Duodenal mucosa (tissue), 2 donors: Measurements from ENCODE around the gene C22orf15.

Source experiments
- H3K27ac ChIP-seq: one replicate; pipeline ENCODE4 v1.7.0; 2013; ENCODE audit warnings: low read depth, low read length
- H3K27me3 ChIP-seq, 2 donors: one replicate each; pipeline ENCODE4 v1.7.0; 2013; ENCODE audit warnings: low read length in 2 of 2, control low read depth in 1 of 2; ENCODE audit not compliant: insufficient read depth in 2 of 2, control insufficient read depth in 1 of 2
- H3K36me3 ChIP-seq, 2 donors: one replicate each; pipeline ENCODE4 v1.7.0; 2013; ENCODE audit warnings: low read length in 2 of 2, control low read depth in 1 of 2; ENCODE audit not compliant: insufficient read depth in 2 of 2, control insufficient read depth in 1 of 2
- H3K4me1 ChIP-seq, 2 donors: one replicate each; pipeline ENCODE4 v1.7.0; 2013; ENCODE audit warnings: low read length in 2 of 2, control low read depth in 1 of 2; ENCODE audit not compliant: insufficient read depth in 2 of 2, control insufficient read depth in 1 of 2
- H3K4me3 ChIP-seq, 2 donors: one replicate each; pipeline ENCODE4 v1.7.0; 2013; ENCODE audit warnings: low read length in 2 of 2, low read depth in 1 of 2
- H3K9ac ChIP-seq, 2 donors: one replicate each; pipeline ENCODE4 v1.7.0; 2013; ENCODE audit warnings: low read length in 2 of 2, low read depth in 1 of 2
- H3K9me3 ChIP-seq, 2 donors: one replicate each; pipeline ENCODE4 v1.7.0; 2013; ENCODE audit warnings: low read length in 2 of 2, control low read depth in 1 of 2; ENCODE audit not compliant: control insufficient read depth in 1 of 2

Gene C22orf15

GRCh38 chr22:23759566-23759965 lies 3.2 kb upstream of the C22orf15 start:
- no peaks in the 10 kb centered on the region for H3K27me3 ChIP-seq
- no peaks in the 10 kb centered on the region for H3K9me3 ChIP-seq
- peaks cover 6 to 9% of the 10 kb centered on the region in 2 donors for H3K36me3 ChIP-seq
- H3K9ac ChIP-seq, result no peak overlapping the region
- peaks cover 10 to 11% of the 10 kb centered on the region in 2 donors for H3K4me1 ChIP-seq
- no peak overlapping the region for H3K4me3 ChIP-seq
- H3K27ac ChIP-seq, result no peak overlapping the region

- Histone ChIP-seq H3K4me3 (no peak overlapping the region), H3K27me3 (no peaks in the 10 kb centered on the region), H3K9ac (no peak overlapping the region), H3K27ac (no peak overlapping the region), H3K9me3 (no peaks in the 10 kb centered on the region), H3K36me3 (peaks cover 9 to 10% of the 10 kb centered on the region in 2 donors), H3K4me1 (peaks cover 10 to 11% of the 10 kb centered on the region in 2 donors)
Observed at GRCh38 chr22:23760056-23760455, 2.7 kb upstream of the C22orf15 start.

DNA sequence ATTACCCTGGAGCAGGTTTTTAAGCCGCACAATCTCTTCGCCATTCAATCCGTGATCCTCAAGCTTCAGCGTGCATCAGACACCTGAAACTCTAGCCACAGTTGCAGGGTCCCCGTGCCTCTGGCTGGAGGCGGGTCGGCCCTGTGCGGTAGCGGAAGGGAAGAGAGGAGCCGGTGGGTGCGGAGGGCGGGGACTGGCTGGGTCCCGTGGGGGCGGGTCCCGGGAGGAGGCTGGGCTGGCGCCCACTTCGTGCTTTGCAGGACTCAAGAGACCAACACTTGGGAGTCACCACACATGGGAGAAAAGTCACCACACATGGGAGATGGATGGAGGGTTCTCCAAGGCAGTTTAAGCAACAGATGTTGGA lies 772 bp downstream of the C22orf15 start:
- Histone ChIP-seq H3K36me3 (peaks cover 9 to 19% of the 10 kb centered on the region in 2 donors), H3K4me3 (peak overlapping the region; percentile 19 to 45), H3K27ac (no peak overlapping the region), H3K9me3 (no peaks in the 10 kb centered on the region), H3K27me3 (no peaks in the 10 kb centered on the region), H3K9ac (no peak overlapping the region), H3K4me1 (peaks cover 18 to 28% of the 10 kb centered on the region in 2 donors)

DNA sequence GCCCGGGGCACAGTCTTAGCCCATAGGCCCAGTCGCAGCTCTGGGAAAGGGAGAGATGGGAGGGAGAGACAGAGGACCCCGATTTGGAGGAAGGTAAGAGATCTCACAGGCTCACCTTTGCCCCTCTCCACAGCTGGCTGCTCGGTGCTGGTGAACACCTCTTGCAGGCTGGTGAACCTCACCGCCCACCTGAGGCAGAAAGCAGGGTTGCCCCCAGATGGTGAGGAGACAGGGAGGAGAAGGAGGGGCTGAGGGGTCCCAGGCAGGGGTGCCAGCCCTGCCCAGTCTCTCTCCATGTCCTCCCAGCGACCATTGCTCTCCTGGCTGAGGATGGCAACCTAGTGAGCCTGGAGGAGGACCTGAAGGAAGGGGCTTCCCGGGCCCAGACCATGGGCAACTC lies 1.2 kb downstream of the C22orf15 start:
- H3K9ac ChIP-seq, result no peak overlapping the region
- no peak overlapping the region for H3K27ac ChIP-seq
- no peaks in the 10 kb centered on the region for H3K9me3 ChIP-seq
- H3K27me3 ChIP-seq, result no peaks in the 10 kb centered on the region
- peak overlapping the region in 1 of 2 donors; percentile 19 for H3K4me3 ChIP-seq
- peaks cover 9 to 19% of the 10 kb centered on the region in 2 donors for H3K36me3 ChIP-seq
- H3K4me1 ChIP-seq, result peaks cover 18 to 28% of the 10 kb centered on the region in 2 donors

GRCh38 chr22:23764899-23765881 lies 2.4 kb downstream of the C22orf15 start:
- Histone ChIP-seq H3K4me1 (peaks cover 18 to 28% of the 10 kb centered on the region in 2 donors), H3K27ac (no peak overlapping the region), H3K9ac (no peak overlapping the region), H3K36me3 (peaks cover 9 to 19% of the 10 kb centered on the region in 2 donors), H3K4me3 (no peak overlapping the region), H3K9me3 (no peaks in the 10 kb centered on the region), H3K27me3 (no peaks in the 10 kb centered on the region)

DNA sequence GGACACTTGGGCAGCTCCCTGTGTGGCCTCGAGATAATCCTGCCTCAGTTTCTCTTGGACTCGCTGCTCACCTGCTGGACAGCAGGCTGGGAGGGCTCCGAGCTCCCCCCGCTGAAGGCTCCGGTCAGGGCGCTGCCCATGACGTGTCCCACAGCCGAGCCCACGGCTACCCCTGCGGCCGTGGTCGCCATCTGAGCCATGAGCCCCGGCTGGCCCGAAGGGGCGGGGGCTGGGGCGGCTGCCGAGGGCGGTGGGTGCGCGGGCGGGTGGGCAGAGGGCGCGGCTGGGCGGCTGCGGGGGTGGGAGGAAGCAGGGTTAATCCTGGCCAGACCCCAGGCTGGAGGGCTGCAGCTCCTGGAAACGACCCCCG lies 4.5 kb downstream of the C22orf15 start:
- Histone ChIP-seq H3K36me3 (peaks cover 9 to 19% of the 10 kb centered on the region in 2 donors), H3K27ac (peak overlapping the region; percentile 89), H3K27me3 (no peaks in the 10 kb centered on the region), H3K9ac (peak overlapping the region; percentile 94), H3K4me1 (peaks cover 21 to 35% of the 10 kb centered on the region in 2 donors), H3K9me3 (no peaks in the 10 kb centered on the region), H3K4me3 (peak overlapping the region; percentile 90 to 92)

GRCh38 chr22:23767673-23768548 lies 5.1 kb downstream of the C22orf15 start, which contains the start of gene CHCHD10:
TSS of gene CHCHD10 (minus strand) at chr22:23767972. CDS start at chr22:23767874, 98 bp downstream.
- H3K36me3 ChIP-seq, result peaks cover 9 to 19% of the 10 kb centered on the region in 2 donors
- peak within 1 kb of the TSS; percentile 89 for H3K27ac ChIP-seq
- peaks cover 20 to 35% of the 10 kb centered on the region in 2 donors for H3K4me1 ChIP-seq
- no peaks in the 10 kb centered on the region for H3K27me3 ChIP-seq
- H3K9me3 ChIP-seq, result no peaks in the 10 kb centered on the region
- H3K9ac ChIP-seq, result peak within 1 kb of the TSS; percentile 94
- H3K4me3 ChIP-seq, result peak within 1 kb of the TSS; percentile 90 to 92

- no peak overlapping the region for H3K9ac ChIP-seq
- H3K36me3 ChIP-seq, result peaks cover 0 to 14% of the 10 kb centered on the region in 2 donors
- H3K27ac ChIP-seq, result no peak overlapping the region
- H3K27me3 ChIP-seq, result no peaks in the 10 kb centered on the region
- no peaks in the 10 kb centered on the region for H3K9me3 ChIP-seq
- no peak overlapping the region for H3K4me3 ChIP-seq
- H3K4me1 ChIP-seq, result peaks cover 12 to 33% of the 10 kb centered on the region in 2 donors
Observed at GRCh38 chr22:23769321-23769965, 6.7 kb downstream of the C22orf15 start.

GRCh38 chr22:23772315-23772648 lies 9.5 kb downstream of the C22orf15 start:
- H3K9me3 ChIP-seq, result no peaks in the 10 kb centered on the region
- no peak overlapping the region for H3K27ac ChIP-seq
- peaks cover 5 to 18% of the 10 kb centered on the region in 2 donors for H3K4me1 ChIP-seq

More at GRCh38 chr22:23772315-23772648, 9.5 kb downstream of the C22orf15 start:
- Histone ChIP-seq H3K27me3 (no peaks in the 10 kb centered on the region), H3K9ac (peak overlapping the region in 1 of 2 donors; percentile 43), H3K36me3 (no peaks in the 10 kb centered on the region), H3K4me3 (peak overlapping the region; percentile 51 to 68)
